Activated CD8-positive, alpha-beta T cell treated with anti-CD3 and anti-CD28 coated beads for 36 hours (primary cell): Measurements from ENCODE around the gene KLHL22. TPM values are rescaled to one million over a fixed set of nuclear protein-coding genes. Genes with fewer than 3 reads are reported as not detected.

Experiments used
- ATAC-seq: fragments of 200-7000 bp; cut with Tn5 transposase; one replicate; pipeline ENCODE4 v1.10.0; 2021; ENCODE audit warnings: mild to moderate bottlenecking, moderate library complexity
- CTCF ChIA-PET: fragments of 350-600 bp; sonication (Branson Sonifier 250); formaldehyde crosslinking; loops from one replicate; lab custom pipeline; 2021; ENCODE audit warnings: antibody characterized with exemption; lab: Charles Lee
- POLR2A ChIA-PET: fragments of 350-600 bp; sonication (Branson Sonifier 250); formaldehyde crosslinking; loops from one replicate; lab custom pipeline; 2021; ENCODE audit warnings: antibody characterized with exemption; lab: Charles Lee
- DNase-seq: peaks from one replicate; pipeline ENCODE4 v3.0.0-alpha.2; 2020
- H3K27ac Mint-ChIP-seq: one replicate; pipeline ENCODE4 v1.8.0; 2021; ENCODE audit warnings: mild to moderate bottlenecking, mixed read lengths
- H3K27me3 Mint-ChIP-seq: one replicate; pipeline ENCODE4 v1.8.0; 2021; ENCODE audit warnings: mixed read lengths
- H3K36me3 Mint-ChIP-seq: one replicate; pipeline ENCODE4 v1.8.0; 2021; ENCODE audit warnings: low read depth, mixed read lengths
- H3K4me1 Mint-ChIP-seq: one replicate; pipeline ENCODE4 v1.8.0; 2021; ENCODE audit warnings: low read depth, mixed read lengths
- H3K4me3 Mint-ChIP-seq: one replicate; pipeline ENCODE4 v1.8.0; 2021; ENCODE audit warnings: mild to moderate bottlenecking, moderate library complexity, mixed read lengths
- H3K9me3 Mint-ChIP-seq: one replicate; pipeline ENCODE4 v1.8.0; 2021; ENCODE audit warnings: mixed read lengths
- CTCF ChIP-seq: fragments of 200-600 bp; IDR thresholded peaks from one replicate; pipeline ENCODE4 v1.8.0; 2022; ENCODE audit warnings: antibody characterized with exemption, mild to moderate bottlenecking
- intact Hi-C: fragments of 100-400 bp; cut with micrococcal nuclease; formaldehyde crosslinking; loops from one replicate; pipeline ENCODE4 v1.10.0; 2022
- total RNA-seq, 2 experiments: library from RNA; stranded (reverse); gene quantifications; one replicate each; pipeline ENCODE4 v1.2.3, GENCODE V29; 2021

Gene KLHL22
- total RNA-seq, 2 experiments from 2014 or later = 16.3 to 17.9 TPM

DNA sequence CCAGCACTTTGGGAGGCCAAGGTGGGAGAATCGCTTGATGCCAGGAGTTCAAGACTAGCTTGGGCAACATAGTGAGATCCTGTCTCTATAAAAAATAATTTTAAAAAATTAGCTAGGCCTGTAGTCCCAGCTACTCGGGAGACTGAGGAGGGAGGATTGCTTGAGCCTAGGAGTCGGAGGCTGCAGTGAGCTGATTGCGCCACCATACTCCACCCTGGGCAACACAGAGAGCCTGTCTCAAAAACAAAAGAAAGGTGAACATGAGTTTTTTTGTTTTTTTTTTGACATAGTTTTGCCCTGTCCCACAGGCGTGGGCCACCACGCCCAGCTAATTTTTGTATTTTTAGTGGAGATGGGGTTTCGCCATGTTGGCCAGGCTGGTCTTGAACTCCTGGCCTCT lies 29.5 kb upstream of the KLHL22 start:
- no peaks in the 10 kb centered on the region for H3K9me3 Mint-ChIP-seq
- peaks cover 62% of the 10 kb centered on the region for H3K4me1 Mint-ChIP-seq
- DNase-seq = no peak
- peak overlapping the region; percentile 55 for H3K27ac Mint-ChIP-seq
- intact Hi-C loops = no loop called here
- H3K27me3 Mint-ChIP-seq = no peaks in the 10 kb centered on the region
- POLR2A ChIA-PET = interaction anchor here (0.7 to 3.5 kb wide), 5 partner anchors 8 to 39 kb away, joined by 3 to 21 read pairs (median 3); partner anchors contain the start of gene MED15
- peaks cover 42% of the 10 kb centered on the region for H3K36me3 Mint-ChIP-seq
- no peak overlapping the region for H3K4me3 Mint-ChIP-seq
- TF ChIP-seq CTCF = no peak
- CTCF ChIA-PET = interaction anchor here (1.3 kb wide), 1 partner anchor 13 kb away, joined by 3 read pairs; no protein-coding TSS in a partner anchor
- no peak for ATAC-seq

- DNase-seq = peak; percentile 53
- intact Hi-C loops = no loop called here
- TF ChIP-seq CTCF = no peak
- no peaks in the 10 kb centered on the region for H3K27me3 Mint-ChIP-seq
- CTCF ChIA-PET = interaction anchor here (1.0 to 2.1 kb wide), 6 partner anchors 9 to 60 kb away, joined by 3 to 9 read pairs (median 6); no protein-coding TSS in a partner anchor
- no peak overlapping the region for H3K4me3 Mint-ChIP-seq
- ATAC-seq = peak; percentile 55
- H3K36me3 Mint-ChIP-seq = peaks cover 40% of the 10 kb centered on the region
- H3K9me3 Mint-ChIP-seq = no peaks in the 10 kb centered on the region
- H3K27ac Mint-ChIP-seq = peak overlapping the region; percentile 75
- POLR2A ChIA-PET = interaction anchor here (0.6 to 3.5 kb wide), 8 partner anchors 9 to 33 kb away, joined by 3 to 21 read pairs (median 5); partner anchors contain the start of gene MED15
- peaks cover 70% of the 10 kb centered on the region for H3K4me1 Mint-ChIP-seq
Observed at GRCh38 chr22:20524004-20524481, 28.4 kb upstream of the KLHL22 start.

DNA sequence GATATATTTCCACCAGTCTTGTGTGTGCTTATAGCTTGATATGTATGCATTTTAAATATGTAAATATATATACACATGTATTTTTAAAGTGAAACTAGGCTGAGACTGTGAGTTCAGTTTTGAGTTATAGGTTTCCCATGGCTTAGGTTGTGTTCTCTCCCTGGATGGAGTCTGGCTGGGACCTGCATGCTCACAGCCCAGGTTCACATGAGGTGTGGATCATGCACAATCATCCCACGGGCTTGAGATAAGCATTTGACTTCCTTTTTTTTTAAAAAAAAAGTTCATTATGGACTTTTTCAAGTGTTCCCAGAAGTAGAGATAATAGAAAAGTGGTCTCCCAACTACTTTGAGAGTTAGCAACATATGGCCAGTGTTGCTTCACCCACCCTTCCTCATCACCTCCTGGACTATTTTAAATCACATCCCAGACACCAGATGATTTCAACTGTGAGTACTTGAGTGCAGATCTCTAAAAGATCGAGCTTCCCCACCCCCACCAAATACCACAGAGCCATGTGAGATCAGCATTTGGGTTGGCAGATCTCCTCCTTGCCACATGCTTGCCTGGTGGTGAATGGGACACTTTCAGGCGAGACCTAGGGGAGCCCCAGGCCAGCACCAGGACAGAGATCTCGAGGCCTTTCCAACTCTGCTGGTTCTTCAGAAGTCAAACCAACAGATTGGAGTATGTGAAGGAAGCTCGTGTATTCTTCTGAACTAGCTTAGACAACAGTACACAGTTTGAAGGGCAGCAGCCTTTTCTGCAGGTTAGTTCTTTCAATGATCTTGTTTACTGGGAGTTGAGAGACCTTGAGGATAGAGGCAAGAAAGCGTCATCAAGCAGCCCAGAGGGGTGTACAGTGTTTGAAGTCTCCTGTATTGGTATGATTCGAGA lies 27.7 kb upstream of the KLHL22 start:
- DNase-seq (peak; percentile 62), ATAC-seq (peak; percentile 22)
- CTCF ChIA-PET = interaction anchor here (0.7 to 2.1 kb wide), 7 partner anchors 9 to 60 kb away, joined by 3 to 9 read pairs (median 5); no protein-coding TSS in a partner anchor
- no peak overlapping the region for H3K4me3 Mint-ChIP-seq
- H3K27me3 Mint-ChIP-seq = no peaks in the 10 kb centered on the region
- peak overlapping the region; percentile 75 for H3K27ac Mint-ChIP-seq
- peaks cover 39% of the 10 kb centered on the region for H3K36me3 Mint-ChIP-seq
- H3K4me1 Mint-ChIP-seq = peaks cover 72% of the 10 kb centered on the region
- H3K9me3 Mint-ChIP-seq = no peaks in the 10 kb centered on the region
- no peak for TF ChIP-seq CTCF
- POLR2A ChIA-PET = interaction anchor here (0.6 to 3.5 kb wide), 10 partner anchors 8 to 222 kb away, joined by 3 to 21 read pairs (median 4); partner anchors contain the start of gene MED15
- intact Hi-C loops = no loop called here

- Mint-ChIP-seq H3K36me3 (peaks cover 37% of the 10 kb centered on the region), H3K9me3 (no peaks in the 10 kb centered on the region), H3K27me3 (no peaks in the 10 kb centered on the region), H3K27ac (peak overlapping the region; percentile 78), H3K4me3 (no peak overlapping the region), H3K4me1 (peaks cover 76% of the 10 kb centered on the region)
- no peak for TF ChIP-seq CTCF
- DNase-seq (no peak), ATAC-seq (no peak)
- ChIA-PET CTCF (interaction anchor here (0.7 to 2.1 kb wide), 3 partner anchors 10 to 46 kb away, joined by 3 to 9 read pairs (median 5); no protein-coding TSS in a partner anchor), POLR2A (interaction anchor here (0.6 to 5.5 kb wide), 5 partner anchors 13 to 221 kb away, joined by 4 to 53 read pairs (median 4); partner anchors contain the start of gene MED15)
- intact Hi-C loops = no loop called here
Observed at GRCh38 chr22:20522134-20523004, 26.8 kb upstream of the KLHL22 start.
